22Rv1 (cell line): Measurements from ENCODE around the gene FHIT.

Experiments
- ZFX ChIP-seq: fragments of 450-650 bp; IDR thresholded peaks from 2 replicates; pipeline ENCODE4 v1.6.1; 2017; ENCODE audit warnings: antibody characterized with exemption, borderline replicate concordance
- TF ChIP-seq, protein P1 (sequence below): fragments of 450-650 bp; IDR thresholded peaks from 2 replicates; pipeline ENCODE4 v1.5.1; 2017; ENCODE audit warnings: mild to moderate bottlenecking

DNA sequence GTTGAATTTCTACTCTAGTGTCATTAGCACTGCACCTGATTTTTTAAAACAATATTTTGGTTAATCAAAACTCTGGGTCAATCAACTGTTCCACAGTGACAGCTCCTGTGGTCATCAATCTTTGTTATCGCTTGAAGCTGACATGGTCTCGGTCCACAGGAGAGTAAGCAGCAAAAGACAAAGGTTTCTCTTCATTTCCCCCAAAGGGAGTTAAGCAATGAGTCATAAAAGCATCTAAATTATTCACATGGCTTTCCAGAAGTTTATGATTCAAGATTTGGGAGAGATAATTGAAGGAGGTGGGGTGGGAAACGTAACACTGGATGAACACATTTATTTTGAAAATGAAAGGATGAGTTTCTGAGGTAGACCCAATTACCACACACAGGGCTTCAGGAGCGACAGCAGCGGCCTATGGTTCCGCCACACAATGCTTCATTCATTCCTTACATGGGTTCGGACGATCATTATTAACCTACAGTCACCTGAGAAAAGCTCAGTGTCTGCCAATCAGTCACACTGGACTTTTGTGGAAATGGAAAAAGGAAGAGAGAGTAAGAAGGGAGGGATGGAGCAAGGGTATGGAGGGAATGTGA is 505.1 kb downstream of the FHIT start:
- TF ChIP-seq, protein P1, sequence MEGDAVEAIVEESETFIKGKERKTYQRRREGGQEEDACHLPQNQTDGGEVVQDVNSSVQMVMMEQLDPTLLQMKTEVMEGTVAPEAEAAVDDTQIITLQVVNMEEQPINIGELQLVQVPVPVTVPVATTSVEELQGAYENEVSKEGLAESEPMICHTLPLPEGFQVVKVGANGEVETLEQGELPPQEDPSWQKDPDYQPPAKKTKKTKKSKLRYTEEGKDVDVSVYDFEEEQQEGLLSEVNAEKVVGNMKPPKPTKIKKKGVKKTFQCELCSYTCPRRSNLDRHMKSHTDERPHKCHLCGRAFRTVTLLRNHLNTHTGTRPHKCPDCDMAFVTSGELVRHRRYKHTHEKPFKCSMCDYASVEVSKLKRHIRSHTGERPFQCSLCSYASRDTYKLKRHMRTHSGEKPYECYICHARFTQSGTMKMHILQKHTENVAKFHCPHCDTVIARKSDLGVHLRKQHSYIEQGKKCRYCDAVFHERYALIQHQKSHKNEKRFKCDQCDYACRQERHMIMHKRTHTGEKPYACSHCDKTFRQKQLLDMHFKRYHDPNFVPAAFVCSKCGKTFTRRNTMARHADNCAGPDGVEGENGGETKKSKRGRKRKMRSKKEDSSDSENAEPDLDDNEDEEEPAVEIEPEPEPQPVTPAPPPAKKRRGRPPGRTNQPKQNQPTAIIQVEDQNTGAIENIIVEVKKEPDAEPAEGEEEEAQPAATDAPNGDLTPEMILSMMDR: no peak
- no peak for TF ChIP-seq ZFX
